Stimulated activated CD4-positive, alpha-beta T cell treated with anti-CD3 and anti-CD28 coated beads, TNF-alpha, amount 100 ng/mL, for 4 hours (primary cell): ENCODE measurements around the gene SND1.
"Not testable (repeated sequence)": the region's sequence is repeated elsewhere in the genome, so short reads cannot be mapped to it uniquely, and the experiment has no call there.

Source experiments
- DNase-seq, 3 experiments: peaks; one replicate each; pipeline ENCODE4 v3.0.0-alpha.2; 2020; ENCODE audit warnings: low read depth in 3 of 3

SND1 gene

DNA sequence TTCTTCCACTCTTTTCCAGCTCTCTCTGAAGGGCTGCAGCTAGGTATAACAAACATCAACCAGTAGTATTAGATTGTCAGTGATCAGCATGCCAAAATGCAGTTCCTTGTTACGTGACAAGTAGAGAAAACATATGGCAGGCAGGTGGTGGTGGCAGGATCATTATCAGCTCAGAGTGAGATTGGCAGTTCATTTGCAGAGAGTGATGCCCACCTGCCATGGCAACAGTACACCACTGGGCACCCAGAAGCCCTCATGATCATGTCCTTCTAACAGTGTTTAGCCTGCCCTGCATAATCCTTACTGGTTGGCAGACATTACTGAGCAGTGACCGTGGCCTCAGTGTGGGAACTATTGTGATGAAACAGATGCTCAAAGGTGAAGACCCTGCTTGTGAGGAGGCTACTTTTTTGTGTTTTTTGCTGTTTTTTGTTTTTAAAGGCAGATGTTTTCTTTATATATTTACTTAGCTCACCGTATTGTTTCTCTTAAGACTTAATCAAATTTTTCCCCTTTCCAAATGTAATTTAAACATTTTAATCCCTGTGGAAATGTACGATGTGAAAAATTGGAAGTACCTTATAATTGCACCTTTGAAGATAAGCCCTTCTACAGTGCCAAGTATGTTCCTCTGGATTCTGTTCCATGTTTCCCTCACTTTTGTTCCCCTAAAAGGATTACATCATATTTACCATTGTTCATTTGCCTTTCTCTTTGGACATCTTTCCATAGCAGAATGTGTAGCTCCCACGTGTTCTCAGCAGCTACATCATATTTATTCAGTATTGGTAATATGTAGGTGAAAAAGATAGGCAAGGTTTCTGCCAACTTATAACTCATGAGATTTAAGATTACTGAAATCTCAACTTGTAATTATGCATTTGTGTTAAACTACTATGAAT lies 179.6 kb downstream of the SND1 start:
- DNase-seq = no peak

DNA sequence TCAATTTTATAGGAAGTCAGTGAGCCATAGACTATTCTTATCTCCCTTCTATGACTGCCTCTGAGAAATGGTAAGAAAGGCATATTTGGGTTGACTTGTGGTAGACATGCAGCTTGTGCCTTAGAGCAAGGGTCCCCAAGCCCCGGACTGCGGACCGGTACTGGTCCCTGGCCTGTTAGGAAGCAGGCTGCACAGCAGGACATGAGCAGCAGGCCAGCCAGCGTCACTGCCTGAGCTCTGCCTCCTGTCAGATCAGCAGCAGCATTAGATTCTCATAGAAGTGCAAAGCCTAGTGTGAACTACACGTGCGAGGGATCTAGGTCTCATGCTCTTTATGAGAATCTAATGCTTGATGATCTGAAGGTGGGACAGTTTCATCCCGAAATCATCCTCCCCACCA lies 180.6 kb downstream of the SND1 start:
- no peak for DNase-seq

DNA sequence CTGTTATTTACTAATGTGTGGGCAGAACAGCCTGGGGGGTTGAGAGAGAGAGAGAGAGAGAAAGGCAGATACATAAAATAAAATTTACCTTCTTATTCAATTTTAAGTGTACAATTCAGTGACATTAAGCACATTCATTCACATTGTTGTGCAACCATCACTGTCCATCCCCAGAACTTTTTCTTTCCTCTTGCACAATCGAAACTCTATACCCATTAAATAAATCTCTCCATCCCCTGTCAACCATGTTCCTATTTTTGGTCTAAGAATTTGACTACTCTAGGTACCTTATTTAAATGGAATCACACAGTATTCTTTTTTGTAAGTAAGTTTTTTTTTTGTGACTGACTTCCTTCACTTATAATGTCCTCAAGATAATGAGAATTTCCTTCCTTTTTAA lies 181.6 kb downstream of the SND1 start:
- no peak for DNase-seq

DNA sequence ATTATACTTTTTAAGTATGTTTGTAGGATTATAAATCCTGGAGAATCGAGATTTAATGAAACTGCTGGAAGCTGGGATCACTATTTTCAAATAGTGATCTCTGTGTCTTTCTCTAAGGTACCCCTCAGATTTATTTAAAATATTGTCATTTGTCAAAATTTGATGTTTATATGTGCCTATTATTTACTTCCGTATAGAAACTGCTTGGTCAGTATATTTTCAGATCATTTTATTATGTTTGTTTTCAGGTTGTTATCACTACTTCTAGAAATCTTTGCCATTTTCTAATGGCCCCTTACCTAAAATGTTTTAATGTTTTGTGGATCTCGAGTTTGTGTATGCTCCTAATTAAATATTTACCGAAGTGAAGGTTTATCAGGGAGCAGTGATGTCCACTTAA lies 183.7 kb downstream of the SND1 start:
- DNase-seq = no peak

DNA sequence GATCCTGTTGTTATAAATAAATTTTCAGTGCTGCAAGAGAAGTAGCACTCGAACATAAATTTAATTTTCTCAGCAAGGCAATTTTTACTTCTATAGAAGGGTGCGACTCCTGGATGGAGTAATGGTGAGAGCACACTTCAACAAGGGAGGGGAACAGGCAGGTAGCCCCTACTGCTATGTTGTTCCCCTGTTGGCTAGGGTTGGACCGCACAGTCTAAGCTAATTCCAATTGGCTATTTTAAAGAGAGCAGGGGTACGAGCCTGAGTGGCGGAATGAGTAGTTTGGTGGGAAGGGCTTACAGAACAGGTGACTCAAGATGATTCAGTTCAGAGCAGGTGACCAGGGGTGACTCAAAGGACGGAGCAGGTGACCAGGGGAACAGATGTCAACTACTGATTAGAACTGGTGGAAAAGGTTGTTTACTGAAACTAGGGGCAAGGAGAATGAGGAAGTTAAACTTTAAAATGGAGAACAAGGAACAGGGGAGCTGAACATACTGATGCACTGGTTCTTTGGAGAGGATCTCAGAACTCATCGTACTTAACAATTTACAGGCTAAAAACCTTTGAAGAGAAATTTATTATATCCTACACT lies 185.9 kb downstream of the SND1 start:
- not testable (repeated sequence) for DNase-seq

DNA sequence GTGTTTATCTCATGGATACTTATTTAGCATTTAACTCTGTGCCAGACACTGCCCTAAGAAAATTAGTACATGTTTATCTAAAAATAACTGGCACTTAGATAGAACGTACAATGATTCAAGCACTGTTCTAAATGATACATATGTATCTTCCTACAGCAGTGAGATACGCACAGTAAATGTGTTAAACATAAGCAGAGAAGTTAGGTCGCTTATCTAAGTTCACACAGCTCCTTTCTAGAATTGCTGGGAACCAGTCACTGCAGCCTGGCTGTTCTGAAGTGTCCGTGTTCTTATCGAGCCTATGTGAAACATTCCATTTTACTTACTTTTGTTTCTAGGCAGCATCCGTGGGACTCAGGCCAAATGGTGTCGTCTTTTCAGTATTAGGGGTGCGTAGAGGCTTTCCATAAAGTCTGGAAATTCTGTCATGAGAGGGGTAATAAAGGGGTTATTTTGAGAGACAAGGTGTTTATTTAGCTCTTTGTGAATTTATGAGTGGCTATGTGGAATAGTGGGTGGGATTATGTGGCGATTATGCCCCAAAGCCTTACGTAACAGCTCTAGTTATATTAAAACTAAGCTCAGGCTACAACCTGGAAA lies 186.9 kb downstream of the SND1 start:
- DNase-seq = no peak

DNA sequence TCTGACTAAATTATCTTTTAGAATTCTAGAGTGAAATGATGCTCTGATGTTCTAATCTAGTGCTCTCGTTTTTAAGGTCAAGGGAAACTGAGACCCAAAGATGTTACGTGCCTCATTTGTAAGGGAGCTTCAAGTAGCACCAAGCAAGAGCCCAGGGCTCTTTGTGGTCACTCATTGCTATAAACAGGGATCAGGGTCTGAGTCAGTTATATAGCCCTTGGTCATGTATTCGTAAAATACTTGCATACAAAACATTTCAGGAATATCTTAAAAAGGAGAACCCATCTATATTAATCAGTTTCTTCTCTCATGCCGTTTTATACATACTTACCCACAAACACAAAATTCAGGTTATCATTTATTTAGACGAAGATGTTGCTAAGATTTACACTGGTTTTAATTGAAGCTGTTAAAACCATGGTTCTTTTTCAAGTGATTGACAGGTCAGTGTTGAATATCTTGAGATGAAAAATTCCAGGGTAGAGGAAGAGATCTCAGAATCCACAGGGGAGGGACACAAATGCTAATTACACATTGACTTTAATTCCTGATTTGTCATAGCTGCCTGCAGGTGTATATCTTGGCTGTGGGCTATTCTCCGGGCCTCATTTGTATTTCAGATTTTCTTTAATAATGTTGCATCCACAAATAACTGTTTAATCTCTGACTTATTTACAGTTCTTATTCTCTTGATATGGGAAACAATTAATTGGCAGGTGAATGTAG lies 188.4 kb downstream of the SND1 start:
- no peak for DNase-seq

DNA sequence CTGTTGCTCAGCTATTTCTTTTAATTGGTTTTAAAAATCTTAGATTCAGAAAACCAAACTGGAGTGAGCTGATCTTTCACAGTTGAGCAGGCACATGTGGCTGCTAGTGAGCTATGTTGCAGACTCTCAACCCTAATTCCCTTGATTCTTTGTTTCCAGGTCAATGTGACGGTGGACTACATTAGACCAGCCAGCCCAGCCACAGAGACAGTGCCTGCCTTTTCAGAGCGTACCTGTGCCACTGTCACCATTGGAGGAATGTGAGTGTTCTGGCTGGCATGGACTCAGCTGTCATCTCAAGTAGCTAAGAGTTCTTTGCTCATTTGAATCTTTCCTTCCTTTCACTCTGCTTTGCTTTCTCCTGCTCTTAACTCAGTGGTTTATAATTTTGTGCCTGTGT lies 192.2 kb downstream of the SND1 start:
- no peak for DNase-seq

DNA sequence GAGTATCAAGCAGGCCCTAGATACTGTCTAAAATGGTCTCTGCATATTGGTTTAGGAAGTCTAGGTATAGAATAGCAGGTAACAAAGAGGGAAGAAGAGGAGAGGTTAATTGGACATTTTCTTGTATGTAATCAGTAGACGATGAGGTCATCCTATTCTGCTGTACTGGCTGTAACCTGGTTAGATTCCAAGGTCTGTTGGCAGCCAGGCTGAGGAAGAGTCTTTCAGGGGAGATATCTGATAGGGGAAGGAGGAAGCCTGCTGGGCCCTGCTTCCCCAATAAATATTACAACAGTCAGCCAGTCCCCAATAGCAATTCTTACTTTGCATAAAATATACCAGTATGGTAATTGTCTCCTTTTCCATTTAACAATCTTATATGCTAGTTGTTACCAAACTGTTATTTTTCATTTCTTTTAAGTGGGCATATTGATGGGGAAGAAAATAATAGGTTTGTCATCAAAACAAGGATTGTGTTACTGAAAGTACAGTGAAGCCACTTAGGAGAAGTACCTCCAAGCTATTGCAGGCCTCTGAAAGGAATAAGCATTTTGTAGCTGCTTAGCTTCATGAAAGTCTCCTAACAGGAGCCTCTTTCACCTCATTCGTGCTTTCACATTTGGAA lies 192.8 kb downstream of the SND1 start:
- no peak for DNase-seq

DNA sequence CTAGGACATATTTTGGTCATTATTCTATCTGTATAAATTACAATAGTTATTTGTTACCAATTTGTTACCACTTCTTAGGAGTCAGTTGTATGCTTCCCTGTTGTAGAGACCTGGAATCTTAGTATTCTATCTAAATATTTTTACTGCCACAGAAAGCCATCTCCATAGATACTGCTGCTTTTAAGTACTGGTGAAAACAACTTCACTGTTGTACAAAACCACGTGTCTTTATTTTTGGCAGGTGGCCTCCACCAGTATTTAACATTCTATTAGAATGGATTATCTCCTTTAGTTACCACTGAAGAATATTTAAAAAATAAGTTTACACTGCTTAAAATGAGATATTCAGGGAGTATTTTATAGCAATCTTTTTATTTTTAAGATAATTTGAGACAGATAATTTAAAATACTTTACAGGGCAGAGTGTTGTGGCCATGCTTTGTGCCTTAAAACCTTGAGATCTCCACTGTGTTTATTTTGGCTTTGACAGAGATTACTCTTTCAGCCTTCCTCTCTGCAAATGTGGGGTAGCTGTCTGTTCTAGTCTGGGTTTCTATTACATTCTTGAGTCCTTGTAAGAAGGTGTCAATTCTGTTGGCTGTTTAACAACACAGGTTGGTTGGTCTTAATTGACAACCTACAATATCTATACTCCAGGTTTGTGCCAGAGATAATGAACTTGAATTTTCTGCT lies 193.7 kb downstream of the SND1 start:
- no peak for DNase-seq

DNA sequence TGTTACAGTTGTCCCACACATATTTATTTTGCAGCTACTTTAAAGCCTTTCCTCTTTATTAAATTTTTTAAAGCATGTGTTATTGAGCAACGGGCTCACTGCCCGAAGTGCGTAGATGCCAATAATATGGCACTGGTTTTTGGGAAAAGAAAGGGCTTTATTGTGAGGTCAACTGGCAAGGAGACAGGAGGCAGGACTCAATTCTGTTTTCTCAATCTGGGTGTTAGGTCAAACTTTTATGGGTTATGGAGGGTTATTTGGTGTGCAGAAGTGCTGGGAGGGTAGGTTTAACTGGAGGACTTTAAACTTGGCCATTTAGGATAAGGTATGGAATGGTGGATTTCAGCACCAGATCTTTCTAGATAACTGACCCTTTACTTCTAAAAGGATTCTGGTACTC lies 195.6 kb downstream of the SND1 start:
- no peak for DNase-seq

DNA sequence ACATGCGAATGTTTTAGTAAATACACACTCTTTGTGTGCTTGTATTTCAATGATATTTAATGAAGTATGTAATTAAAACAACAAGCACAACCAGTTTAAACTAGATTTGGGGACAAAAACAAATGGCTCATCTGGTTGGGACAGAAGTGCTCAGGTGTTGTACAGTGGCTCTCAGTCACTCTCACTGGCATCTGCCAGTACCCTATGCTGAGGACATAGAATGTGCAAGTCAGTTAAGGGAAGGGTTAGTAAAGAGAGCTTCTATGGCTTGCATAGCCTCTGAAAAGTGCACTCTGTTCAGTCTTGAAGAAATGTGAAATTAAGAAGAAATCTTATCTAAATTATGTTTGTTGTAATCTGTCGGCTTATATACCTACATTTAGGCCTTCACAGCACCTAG lies 196.2 kb downstream of the SND1 start:
- DNase-seq = no peak

DNA sequence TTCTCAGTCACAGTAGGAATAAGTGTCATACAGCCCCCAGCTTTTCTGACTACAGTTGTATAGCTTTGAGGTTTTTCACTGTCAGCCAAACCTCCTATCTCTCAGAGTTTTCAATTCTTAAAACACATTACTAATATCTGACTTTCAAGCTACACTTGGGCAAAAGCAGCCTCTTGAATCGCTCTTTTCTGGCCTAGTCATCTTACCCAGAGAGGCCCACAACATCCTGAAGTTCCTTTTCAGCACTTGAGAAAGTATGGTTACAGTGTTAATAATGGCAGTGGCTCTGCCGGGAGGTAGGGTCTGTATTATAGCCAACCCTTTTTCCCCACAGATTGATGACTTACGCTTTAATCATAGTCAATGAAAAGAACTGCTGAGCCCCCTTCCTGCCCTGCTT lies 198.2 kb downstream of the SND1 start:
- DNase-seq = no peak

DNA sequence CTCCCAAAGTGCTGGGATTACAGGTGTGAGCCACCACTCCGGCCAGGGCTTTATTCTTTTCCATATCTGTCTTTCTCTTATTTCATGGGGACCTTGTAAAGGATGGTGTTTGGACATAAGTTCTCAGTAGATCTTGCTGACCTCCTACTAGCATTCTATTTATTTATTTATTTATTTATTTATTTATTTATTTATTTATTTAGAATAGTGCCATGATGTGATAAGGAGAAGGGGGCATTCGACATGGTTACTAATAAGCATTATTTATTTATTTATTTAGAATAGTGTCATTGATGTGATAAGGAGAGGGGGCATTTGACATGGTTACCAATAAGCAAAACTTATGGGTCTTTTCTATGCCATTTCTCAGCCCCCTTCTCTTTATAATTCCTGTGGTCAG lies 202.4 kb downstream of the SND1 start:
- DNase-seq = no peak

DNA sequence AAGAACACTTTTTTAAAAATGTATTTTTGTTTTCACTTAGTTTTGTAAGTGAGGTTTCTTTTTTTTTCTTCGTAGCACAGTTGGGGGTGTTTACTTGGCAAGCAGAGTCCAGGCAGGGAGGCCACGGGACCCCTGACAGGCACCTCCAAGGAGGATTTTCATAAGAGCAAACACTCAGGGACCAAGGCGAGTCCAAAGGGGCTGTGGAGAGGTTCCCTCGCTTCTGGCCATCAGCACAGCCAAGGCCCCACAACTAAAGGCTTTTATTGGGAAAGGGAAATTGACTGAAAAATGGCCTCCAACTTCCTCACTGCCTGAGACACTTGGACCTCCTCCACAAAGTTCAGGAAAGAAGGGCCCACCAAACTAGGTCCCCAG lies 205.5 kb downstream of the SND1 start:
- no peak for DNase-seq

DNA sequence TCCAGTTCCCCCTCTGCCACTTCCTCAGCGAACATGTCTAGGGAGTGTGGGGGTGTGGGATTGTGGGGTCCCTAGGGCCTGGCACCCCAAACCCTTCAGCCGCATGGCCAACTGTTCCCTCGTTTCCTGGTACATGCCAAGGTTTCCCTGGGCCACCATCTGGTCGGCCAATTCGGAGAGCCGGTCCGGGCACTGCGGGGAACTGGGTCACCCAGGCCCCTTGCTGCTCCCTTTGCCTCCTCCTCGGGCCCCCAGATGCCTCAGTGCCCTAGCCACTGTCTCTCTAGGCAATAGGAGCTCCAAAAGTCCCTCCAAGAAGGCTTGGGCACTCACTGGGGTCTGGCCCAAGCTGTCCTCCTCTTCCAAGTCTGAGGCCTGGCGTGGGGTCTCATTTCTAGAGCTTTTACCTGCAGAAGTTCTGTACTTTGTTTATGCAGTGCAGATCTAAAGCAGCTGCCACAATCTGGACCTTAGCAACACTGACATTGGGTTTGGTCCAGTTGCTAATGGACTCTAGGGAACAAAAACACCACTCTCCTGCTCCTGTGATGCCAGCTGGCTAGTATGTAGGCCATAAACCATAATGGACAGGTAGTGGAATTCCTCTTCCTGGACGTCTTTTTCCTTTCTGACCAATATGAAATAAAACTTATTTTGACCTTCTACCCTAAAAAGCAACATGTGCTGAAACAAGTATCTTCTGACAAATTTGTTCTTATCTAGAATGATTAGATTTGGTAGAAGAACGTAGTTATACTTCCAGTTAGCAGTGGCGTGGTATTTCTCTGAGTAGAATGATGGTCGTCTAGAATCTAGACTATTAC lies 206.3 kb downstream of the SND1 start:
- no peak for DNase-seq

DNA sequence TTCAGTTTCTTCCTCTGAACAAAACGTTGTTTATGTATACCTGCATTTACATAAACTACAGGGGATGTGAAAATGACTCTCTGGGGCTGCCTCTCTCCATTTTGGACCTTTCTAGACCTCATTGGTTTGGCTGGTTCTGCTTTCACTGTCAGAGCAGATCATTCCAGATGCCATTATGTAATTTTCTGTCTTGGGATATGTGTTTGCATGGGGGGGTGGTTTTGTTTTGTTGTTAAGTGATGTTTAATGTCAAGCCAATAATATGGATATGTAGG lies 206.9 kb downstream of the SND1 start:
- no peak for DNase-seq

DNA sequence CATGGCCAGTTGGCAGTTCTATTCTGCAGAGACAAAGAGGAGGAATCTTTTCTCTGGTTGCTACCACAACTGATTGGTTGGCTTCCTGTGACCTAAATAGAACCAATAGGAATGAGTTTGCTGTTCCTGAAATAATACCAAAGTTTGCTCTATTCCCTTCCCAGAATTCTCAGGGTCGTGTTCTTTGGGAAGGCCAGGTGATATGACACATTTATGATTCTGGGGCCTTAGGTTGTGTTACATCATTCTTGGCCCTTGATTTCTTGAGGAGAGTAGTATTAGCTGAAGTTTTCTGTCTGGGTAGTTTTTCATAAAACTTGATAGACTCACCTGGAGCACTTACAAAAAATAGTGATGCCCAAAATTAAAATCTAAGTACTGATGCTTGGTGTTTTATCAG lies 207.3 kb downstream of the SND1 start:
- DNase-seq = no peak

DNA sequence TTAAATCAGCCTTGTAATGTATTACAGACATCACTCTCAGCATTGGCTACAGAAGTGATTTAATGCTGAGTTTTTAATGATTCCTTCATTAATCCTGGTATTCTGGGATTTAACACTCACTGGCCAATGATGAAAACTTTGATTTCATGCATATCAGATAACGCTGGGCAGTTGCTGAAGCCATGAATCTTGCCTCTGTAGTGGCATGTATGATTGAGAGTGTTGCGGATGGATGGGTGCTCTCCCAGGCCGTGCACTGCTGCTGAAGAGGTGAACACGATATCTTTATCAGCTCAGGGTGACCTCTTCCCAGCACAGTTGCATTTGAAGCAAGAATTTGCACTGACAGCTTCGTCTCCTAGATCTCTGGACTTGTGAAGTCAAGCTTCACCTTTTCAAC lies 210.5 kb downstream of the SND1 start:
- no peak for DNase-seq

DNA sequence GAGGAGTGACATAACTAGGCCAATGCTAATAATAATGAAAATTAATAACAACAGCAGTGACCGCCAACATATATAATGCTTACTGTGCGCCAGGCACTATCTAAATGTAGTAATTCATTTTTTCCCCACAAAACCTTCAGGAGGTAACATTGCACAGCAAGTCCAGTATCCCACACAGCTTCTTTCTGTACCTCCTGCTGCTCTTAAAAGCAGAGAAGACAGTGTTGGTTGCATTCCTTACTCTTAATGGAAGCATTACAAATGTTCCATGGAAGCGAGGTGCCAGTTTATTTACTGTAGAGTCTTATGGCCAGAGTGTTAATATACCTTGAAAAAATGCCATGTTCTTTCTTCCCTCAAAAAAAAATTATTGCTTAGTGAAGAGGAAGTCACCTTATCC lies 211.1 kb downstream of the SND1 start:
- no peak for DNase-seq

DNA sequence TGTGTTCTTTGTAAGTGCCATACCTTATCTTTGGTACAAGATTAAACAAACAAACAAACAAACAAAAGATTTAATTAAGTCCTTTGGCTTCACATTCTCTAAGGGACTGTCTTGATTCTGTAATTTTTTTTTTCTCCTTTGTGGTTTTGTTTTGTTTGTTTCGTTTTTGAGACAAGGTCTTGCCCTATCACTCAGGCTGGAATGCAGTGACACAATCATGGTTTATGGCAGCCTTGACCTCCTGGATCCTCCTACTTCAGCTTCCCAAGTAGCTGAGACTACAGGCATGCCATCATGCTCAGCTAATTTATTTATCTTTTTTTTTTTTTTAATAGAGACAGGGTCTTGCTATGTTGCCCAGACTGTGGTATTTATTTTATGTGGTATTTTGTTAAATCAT lies 213.5 kb downstream of the SND1 start:
- DNase-seq = no peak
